Natural killer cell (primary cell): ENCODE measurements around the gene RABGAP1L. TPM values are rescaled to one million over a fixed set of nuclear protein-coding genes. Genes with fewer than 3 reads are reported as not detected.

Source experiments
- ATAC-seq, 3 donors: fragments of 150-1000 bp in 2 of 3; fragments of 200-7000 bp in 1 of 3; cut with Tn5 transposase; 1 replicate in 1 of 3; 2 replicates in 2 of 3; pipeline ENCODE4 v1.10.0; 2021; ENCODE audit warnings: mild to moderate bottlenecking in 2 of 3, moderate library complexity in 2 of 3
- DNase-seq, 2 donors: peaks; one replicate each; pipeline versions ENCODE4 v3.0.0 to v3.0.0-alpha.2; 2013 to 2021; ENCODE audit warnings: mixed read lengths in 1 of 2
- H3K27ac ChIP-seq: one replicate; pipeline ENCODE4 v1.5.1; 2013; ENCODE audit warnings: mild to moderate bottlenecking, low read length
- H3K27me3 ChIP-seq: one replicate; pipeline ENCODE4 v1.6.1; 2013; ENCODE audit warnings: low read length; ENCODE audit not compliant: control insufficient read depth, insufficient read depth
- H3K36me3 ChIP-seq: one replicate; pipeline ENCODE4 v1.6.1; 2013; ENCODE audit warnings: low read length; ENCODE audit not compliant: control insufficient read depth, insufficient read depth
- H3K4me1 ChIP-seq: one replicate; pipeline ENCODE4 v1.6.1; 2013; ENCODE audit warnings: low read length; ENCODE audit not compliant: control insufficient read depth, insufficient read depth
- H3K4me3 ChIP-seq: one replicate; pipeline ENCODE4 v1.5.1; 2013; ENCODE audit warnings: low read length
- H3K9me3 ChIP-seq: one replicate; pipeline ENCODE4 v1.6.1; 2013; ENCODE audit warnings: low read length; ENCODE audit not compliant: control insufficient read depth, insufficient read depth
- H3K27ac Mint-ChIP-seq, 2 donors: one replicate each; pipeline ENCODE4 v1.8.0; 2022; ENCODE audit warnings: mild to moderate bottlenecking in 2 of 2, mixed read lengths in 2 of 2, moderate library complexity in 1 of 2
- H3K27me3 Mint-ChIP-seq, 2 donors: one replicate each; pipeline ENCODE4 v1.8.0; 2022; ENCODE audit warnings: low read depth in 2 of 2, mixed read lengths in 2 of 2
- H3K36me3 Mint-ChIP-seq: one replicate; pipeline ENCODE4 v1.8.0; 2022; ENCODE audit warnings: mixed read lengths
- H3K4me1 Mint-ChIP-seq, 2 donors: one replicate each; pipeline ENCODE4 v1.8.0; 2022; ENCODE audit warnings: mixed read lengths in 2 of 2
- H3K4me3 Mint-ChIP-seq: one replicate; pipeline ENCODE4 v1.8.0; 2022; ENCODE audit warnings: mild to moderate bottlenecking, moderate library complexity, mixed read lengths
- H3K9me3 Mint-ChIP-seq, 2 donors: one replicate each; pipeline ENCODE4 v1.8.0; 2022; ENCODE audit warnings: mixed read lengths in 2 of 2
- CTCF ChIP-seq: fragments of 200-600 bp; IDR thresholded peaks from one replicate; pipeline ENCODE4 v1.8.0; 2022; ENCODE audit warnings: antibody characterized with exemption
- WGBS: methylation state at CpG from one replicate; pipeline ENCODE4 v1.1.7; 2013; ENCODE audit warnings: missing lambda C conversion rate; ENCODE audit not compliant: insufficient coverage; 5-methylcytosine and 5-hydroxymethylcytosine counted together
- intact Hi-C: fragments of 100-400 bp; cut with micrococcal nuclease; formaldehyde crosslinking; loops from one replicate; pipeline ENCODE4 v1.14.2; 2022
- total RNA-seq, 4 donors: library from RNA; stranded (reverse); fragments of 120-200 nt in 1 of 4; gene quantifications; one replicate each; pipeline versions ENCODE4 v1.2.3 to v1.2.4, GENCODE V29; 2013 to 2022

Gene RABGAP1L
- total RNA-seq, 3 donors from 2014 or later (not counting 1 experiment from before 2014, with no cell fraction given), result 145 to 168 (median 153) TPM

- Histone ChIP-seq H3K9me3 (no peaks in the 10 kb centered on the region), H3K27me3 (no peaks in the 10 kb centered on the region), H3K4me1 (no peaks in the 10 kb centered on the region), H3K4me3 (no peak overlapping the region), H3K36me3 (no peaks in the 10 kb centered on the region), H3K27ac (no peak overlapping the region)
- intact Hi-C loops, result no loop called here
- WGBS, result 94% methylated on average over 6 of the region's 6 CpGs
- Mint-ChIP-seq H3K27me3 (no peaks in the 10 kb centered on the region), H3K4me1 (peaks cover 35 to 38% of the 10 kb centered on the region in 2 donors), H3K4me3 (no peak overlapping the region), H3K27ac (no peak overlapping the region), H3K36me3 (no peaks in the 10 kb centered on the region), H3K9me3 (no peaks in the 10 kb centered on the region)
- no peak for TF ChIP-seq CTCF
- ATAC-seq (no peak), DNase-seq (peak in 1 of 2 donors; percentile 7)
Observed at GRCh38 chr1:174358786-174359453, 199.6 kb downstream of the RABGAP1L start.

GRCh38 chr1:174359454-174359805 is 200.1 kb downstream of the RABGAP1L start:
- Mint-ChIP-seq H3K9me3 (no peaks in the 10 kb centered on the region), H3K4me1 (peaks cover 34 to 37% of the 10 kb centered on the region in 2 donors), H3K27ac (no peak overlapping the region), H3K36me3 (no peaks in the 10 kb centered on the region), H3K4me3 (no peak overlapping the region), H3K27me3 (no peaks in the 10 kb centered on the region)
- intact Hi-C loops, result no loop called here
- 100% methylated on average over 1 of the region's 2 CpGs for WGBS
- ATAC-seq (no peak), DNase-seq (no peak)
- H3K36me3 ChIP-seq, result no peaks in the 10 kb centered on the region
- no peaks in the 10 kb centered on the region for H3K9me3 ChIP-seq
- H3K4me3 ChIP-seq, result no peak overlapping the region
- H3K4me1 ChIP-seq, result no peaks in the 10 kb centered on the region
- no peaks in the 10 kb centered on the region for H3K27me3 ChIP-seq
- H3K27ac ChIP-seq, result no peak overlapping the region
- no peak for TF ChIP-seq CTCF

- Histone ChIP-seq H3K4me3 (no peak overlapping the region), H3K4me1 (peaks cover 6% of the 10 kb centered on the region), H3K27me3 (no peaks in the 10 kb centered on the region), H3K27ac (no peak overlapping the region), H3K36me3 (no peaks in the 10 kb centered on the region), H3K9me3 (no peaks in the 10 kb centered on the region)
- peaks cover 33 to 34% of the 10 kb centered on the region in 2 donors for H3K4me1 Mint-ChIP-seq
- no peak for TF ChIP-seq CTCF
- DNase-seq (no peak), ATAC-seq (no peak)
- 99% methylated on average over 7 of the region's 8 CpGs for WGBS
- no peak overlapping the region for H3K4me3 Mint-ChIP-seq
- intact Hi-C loops, result no loop called here
- no peaks in the 10 kb centered on the region for H3K9me3 Mint-ChIP-seq
- H3K36me3 Mint-ChIP-seq, result no peaks in the 10 kb centered on the region
- no peaks in the 10 kb centered on the region for H3K27me3 Mint-ChIP-seq
- no peak overlapping the region for H3K27ac Mint-ChIP-seq
Observed at GRCh38 chr1:174364996-174365736, 205.8 kb downstream of the RABGAP1L start.
